Measurements from ENCODE around the gene PFDN5.

PFDN5 gene

DNA sequence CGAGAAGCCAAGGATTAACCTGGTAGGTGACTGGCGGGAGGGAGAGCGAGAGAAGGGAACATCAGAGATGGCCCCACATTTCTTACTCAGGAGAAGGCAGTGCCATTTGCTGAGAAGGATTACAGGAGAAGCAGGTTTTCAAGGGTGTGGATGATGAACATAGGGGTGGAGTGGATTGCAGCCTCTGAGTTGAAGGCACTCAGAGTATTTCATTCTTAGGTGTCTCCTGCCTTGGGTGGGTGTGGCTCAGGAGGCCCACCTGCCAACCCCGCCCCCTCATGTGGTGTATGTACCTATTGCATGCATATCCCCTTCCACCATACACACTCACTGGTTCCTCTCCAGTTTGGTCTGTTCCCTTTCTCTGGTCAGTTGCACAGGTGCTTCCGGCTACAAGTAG lies 20.9 kb upstream of the PFDN5 start:
- no peak overlapping the region for H3K27ac ChIP-seq
- TF ChIP-seq, protein P1, sequence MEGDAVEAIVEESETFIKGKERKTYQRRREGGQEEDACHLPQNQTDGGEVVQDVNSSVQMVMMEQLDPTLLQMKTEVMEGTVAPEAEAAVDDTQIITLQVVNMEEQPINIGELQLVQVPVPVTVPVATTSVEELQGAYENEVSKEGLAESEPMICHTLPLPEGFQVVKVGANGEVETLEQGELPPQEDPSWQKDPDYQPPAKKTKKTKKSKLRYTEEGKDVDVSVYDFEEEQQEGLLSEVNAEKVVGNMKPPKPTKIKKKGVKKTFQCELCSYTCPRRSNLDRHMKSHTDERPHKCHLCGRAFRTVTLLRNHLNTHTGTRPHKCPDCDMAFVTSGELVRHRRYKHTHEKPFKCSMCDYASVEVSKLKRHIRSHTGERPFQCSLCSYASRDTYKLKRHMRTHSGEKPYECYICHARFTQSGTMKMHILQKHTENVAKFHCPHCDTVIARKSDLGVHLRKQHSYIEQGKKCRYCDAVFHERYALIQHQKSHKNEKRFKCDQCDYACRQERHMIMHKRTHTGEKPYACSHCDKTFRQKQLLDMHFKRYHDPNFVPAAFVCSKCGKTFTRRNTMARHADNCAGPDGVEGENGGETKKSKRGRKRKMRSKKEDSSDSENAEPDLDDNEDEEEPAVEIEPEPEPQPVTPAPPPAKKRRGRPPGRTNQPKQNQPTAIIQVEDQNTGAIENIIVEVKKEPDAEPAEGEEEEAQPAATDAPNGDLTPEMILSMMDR (conservative IDR thresholded peaks at IDR 0.05): no peak
- TF ChIP-seq ZFX (IDR thresholded peaks at IDR 0.05): no peak

- no peak overlapping the region for H3K27ac ChIP-seq
- TF ChIP-seq ZFX (IDR thresholded peaks at IDR 0.05): no peak
- TF ChIP-seq, protein P1 (conservative IDR thresholded peaks at IDR 0.05): no peak
Measured at GRCh38 chr12:53276511-53276910, 18.8 kb upstream of the PFDN5 start.

GRCh38 chr12:53277981-53278380 lies 17.4 kb upstream of the PFDN5 start:
- TF ChIP-seq ZFX (IDR thresholded peaks at IDR 0.05): no peak
- TF ChIP-seq, protein P1 (conservative IDR thresholded peaks at IDR 0.05): no peak
- H3K27ac ChIP-seq: no peak overlapping the region

DNA sequence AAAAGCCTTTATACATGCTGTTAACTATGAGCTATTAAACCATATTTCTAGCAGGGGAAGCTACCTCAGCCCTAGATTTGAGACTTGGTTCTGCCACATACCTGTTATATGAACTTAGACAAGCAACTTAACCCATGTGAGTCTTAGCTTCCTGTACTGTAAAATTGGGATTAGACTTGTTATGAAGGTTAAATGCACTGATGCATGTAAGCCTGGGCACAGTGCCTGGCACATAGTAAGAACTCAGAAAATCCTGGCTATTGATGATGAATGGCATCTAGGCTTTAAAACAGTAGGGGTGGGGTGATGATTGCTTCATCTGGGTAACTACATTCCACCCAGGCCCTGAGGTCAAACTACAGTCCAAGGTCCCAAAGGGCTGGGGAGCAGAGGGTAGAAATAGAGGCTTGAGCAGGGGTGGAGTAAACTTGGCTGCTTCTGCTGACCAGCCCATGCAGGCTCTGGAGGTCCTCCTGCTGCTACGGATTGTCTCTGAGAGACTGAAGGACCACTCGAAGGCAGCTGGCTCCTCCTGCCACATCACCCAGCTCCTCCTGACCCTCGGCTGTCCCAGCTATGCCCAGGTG lies 16.0 kb upstream of the PFDN5 start:
- H3K27ac ChIP-seq: no peak overlapping the region
- no peak for TF ChIP-seq ZFX (IDR thresholded peaks at IDR 0.05)
- TF ChIP-seq, protein P1 (conservative IDR thresholded peaks at IDR 0.05): no peak

GRCh38 chr12:53279888-53280498 lies 15.3 kb upstream of the PFDN5 start:
- TF ChIP-seq, protein P1 (conservative IDR thresholded peaks at IDR 0.05): no peak
- no peak overlapping the region for H3K27ac ChIP-seq

DNA sequence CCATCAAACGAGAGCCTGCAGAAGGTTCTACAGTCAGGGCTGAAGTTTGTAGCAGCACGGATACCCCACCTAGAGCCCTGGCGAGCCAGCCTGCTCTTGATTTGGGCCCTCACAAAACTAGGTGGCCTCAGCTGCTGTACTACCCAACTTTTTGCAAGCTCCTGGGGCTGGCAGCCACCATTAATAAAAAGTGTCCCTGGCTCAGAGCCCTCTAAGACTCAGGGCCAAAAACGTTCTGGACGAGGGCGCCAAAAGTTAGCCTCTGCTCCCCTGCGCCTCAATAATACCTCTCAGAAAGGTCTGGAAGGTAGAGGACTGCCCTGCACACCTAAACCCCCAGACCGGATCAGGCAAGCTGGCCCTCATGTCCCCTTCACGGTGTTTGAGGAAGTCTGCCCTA lies 8.9 kb upstream of the PFDN5 start:
- TF ChIP-seq, protein P1 (conservative IDR thresholded peaks at IDR 0.05): no peak
- TF ChIP-seq ZFX (IDR thresholded peaks at IDR 0.05): no peak
- no peak overlapping the region for H3K27ac ChIP-seq

DNA sequence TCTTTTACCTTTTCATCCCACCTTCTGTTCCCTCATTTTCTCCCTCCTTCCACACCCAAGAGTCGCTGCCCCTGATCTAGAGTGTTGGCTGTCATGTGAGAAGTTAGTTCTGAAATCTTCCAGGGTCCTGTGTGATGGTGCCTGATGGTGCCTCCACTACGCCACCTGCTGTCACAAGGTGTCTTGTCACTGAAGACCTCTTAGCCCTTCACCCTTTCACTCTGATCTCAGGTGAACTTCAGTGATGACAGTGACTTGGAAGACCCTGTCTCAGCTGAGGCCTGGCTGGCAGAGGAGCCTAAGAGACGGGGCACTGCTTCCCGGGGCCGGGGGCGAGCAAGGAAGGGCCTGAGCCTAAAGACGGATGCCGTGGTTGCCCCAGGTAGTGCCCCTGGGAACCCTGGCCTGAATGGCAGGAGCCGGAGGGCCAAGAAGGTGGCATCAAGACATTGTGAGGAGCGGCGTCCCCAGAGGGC lies 7.6 kb upstream of the PFDN5 start:
- no peak overlapping the region for H3K27ac ChIP-seq

More for the DNA sequence above, 7.6 kb upstream of the PFDN5 start:
- TF ChIP-seq, protein P1 (conservative IDR thresholded peaks at IDR 0.05): peak; percentile 83
- no peak for TF ChIP-seq ZFX (IDR thresholded peaks at IDR 0.05)
